ENCODE data around the gene KMT5C. TPM values are rescaled to one million over a fixed set of nuclear protein-coding genes. Genes with fewer than 3 reads are reported as not detected.

KMT5C gene
- total RNA-seq, 1 donor from 2014 or later, result 105 TPM

DNA sequence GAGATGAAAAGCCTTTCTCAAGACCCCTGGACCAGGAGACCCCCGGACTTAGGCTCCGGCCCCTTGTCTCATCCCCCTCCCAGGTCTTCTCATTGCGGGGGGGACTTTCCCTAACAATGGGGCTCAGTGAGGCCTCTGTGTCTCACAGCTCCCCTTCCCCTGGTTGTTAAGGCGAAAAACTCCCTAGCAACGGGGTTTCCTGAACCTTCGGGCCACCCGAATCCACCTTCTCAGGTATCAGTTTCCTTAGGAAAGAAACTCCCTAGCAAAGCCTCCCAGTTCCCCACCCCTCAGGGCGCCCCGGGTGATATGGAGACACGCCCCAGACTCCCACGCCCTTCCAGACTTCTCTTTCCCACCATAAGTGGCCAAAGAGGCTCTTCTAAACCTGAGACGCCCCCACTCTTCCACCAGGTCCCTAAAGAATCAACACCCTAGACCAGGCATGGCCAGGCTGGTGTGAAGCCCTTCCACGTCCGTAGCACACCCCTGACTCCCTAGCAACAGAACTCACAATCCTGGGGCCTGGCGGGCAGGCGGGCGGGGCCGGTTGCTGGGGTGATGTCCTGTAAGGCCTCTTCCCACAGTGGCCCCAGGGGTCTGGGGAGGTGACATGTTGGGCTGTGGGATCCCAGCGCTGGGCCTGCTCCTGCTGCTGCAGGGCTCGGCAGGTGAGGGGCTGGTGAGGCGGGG, 36.7 kb downstream of the KMT5C start, which contains the start of gene TMEM190:
TSS of gene TMEM190 (plus strand) at position 586 of the 693 bp plus-strand sequence. CDS start at position 614, 28 bp downstream.
- peaks cover 21% of the 10 kb centered on the region for H3K4me1 Mint-ChIP-seq (ENCODE audit: low read depth, unreplicated experiment)
- peak within 1 kb of the TSS; percentile 77 for H3K4me3 Mint-ChIP-seq (ENCODE audit: unreplicated experiment)
- peaks cover 15% of the 10 kb centered on the region for H3K27me3 Mint-ChIP-seq (ENCODE audit: unreplicated experiment)
- peak within 1 kb of the TSS; percentile 93 for H3K27ac Mint-ChIP-seq (ENCODE audit: unreplicated experiment)
- H3K9me3 Mint-ChIP-seq (ENCODE audit: unreplicated experiment), result peaks cover 18% of the 10 kb centered on the region
- no peaks in the 10 kb centered on the region for H3K36me3 Mint-ChIP-seq (ENCODE audit: unreplicated experiment)
- TF ChIP-seq, protein P1, sequence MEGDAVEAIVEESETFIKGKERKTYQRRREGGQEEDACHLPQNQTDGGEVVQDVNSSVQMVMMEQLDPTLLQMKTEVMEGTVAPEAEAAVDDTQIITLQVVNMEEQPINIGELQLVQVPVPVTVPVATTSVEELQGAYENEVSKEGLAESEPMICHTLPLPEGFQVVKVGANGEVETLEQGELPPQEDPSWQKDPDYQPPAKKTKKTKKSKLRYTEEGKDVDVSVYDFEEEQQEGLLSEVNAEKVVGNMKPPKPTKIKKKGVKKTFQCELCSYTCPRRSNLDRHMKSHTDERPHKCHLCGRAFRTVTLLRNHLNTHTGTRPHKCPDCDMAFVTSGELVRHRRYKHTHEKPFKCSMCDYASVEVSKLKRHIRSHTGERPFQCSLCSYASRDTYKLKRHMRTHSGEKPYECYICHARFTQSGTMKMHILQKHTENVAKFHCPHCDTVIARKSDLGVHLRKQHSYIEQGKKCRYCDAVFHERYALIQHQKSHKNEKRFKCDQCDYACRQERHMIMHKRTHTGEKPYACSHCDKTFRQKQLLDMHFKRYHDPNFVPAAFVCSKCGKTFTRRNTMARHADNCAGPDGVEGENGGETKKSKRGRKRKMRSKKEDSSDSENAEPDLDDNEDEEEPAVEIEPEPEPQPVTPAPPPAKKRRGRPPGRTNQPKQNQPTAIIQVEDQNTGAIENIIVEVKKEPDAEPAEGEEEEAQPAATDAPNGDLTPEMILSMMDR (IDR thresholded peaks at IDR 0.05; ENCODE audit: partially characterized antibody, unreplicated experiment), result no peak
- no peak for DNase-seq

DNA sequence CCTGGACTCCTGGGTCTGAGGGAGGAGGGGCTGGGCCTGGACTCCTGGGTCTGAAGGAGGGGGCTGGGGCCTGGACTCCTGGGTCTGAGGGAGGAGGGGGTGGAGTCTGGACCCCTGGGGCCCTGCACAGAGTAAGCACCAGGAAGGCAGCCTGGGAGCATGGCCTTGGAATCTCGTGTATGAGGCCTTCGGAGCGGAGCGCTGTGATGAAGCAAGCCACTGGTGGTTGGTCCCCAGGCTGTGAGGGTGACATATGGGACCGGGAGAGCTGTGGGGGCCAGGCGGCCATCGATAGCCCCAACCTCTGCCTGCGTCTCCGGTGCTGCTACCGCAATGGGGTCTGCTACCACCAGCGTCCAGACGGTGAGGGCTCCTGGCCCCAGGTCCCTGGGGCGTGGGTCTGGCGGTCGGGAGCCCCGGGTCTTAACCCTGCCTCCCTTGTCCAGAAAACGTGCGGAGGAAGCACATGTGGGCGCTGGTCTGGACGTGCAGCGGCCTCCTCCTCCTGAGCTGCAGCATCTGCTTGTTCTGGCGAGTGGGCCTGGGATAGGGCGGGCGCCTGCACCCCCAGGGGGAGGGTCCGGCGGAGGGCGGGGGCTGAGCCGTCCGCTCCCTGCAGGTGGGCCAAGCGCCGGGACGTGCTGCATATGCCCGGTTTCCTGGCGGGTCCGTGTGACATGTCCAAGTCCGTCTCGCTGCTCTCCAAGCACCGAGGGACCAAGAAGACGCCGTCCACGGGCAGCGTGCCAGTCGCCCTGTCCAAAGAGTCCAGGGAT, 37.9 kb downstream of the KMT5C start:
- Mint-ChIP-seq H3K4me3 (ENCODE audit: unreplicated experiment) (peak overlapping the region; percentile 63), H3K27me3 (ENCODE audit: unreplicated experiment) (peaks cover 20% of the 10 kb centered on the region), H3K27ac (ENCODE audit: unreplicated experiment) (peak overlapping the region; percentile 93), H3K36me3 (ENCODE audit: unreplicated experiment) (no peaks in the 10 kb centered on the region), H3K4me1 (ENCODE audit: low read depth, unreplicated experiment) (peaks cover 16% of the 10 kb centered on the region), H3K9me3 (ENCODE audit: unreplicated experiment) (peaks cover 18% of the 10 kb centered on the region)
- TF ChIP-seq, protein P1 (IDR thresholded peaks at IDR 0.05; ENCODE audit: partially characterized antibody, unreplicated experiment), result no peak
- peak; percentile 77 for DNase-seq

DNA sequence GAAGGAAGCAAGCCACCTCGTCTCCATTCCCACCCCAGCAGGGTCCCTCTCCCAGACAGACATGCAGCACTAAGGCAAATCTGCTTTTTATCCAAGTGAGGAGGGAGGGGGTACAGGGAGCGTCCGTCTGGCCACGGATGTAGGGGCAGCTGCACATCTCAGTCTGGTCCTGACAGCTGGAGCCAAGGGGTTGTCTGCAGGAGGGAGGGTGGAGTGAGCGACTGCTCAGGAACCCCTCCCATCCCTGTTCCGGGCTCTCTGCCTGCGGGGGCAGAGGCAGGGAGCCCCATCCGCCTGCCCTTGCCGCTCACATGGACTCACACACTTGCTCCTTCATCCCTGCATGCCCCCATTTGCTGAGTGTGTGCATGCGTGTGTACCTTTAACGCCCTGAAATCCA, 39.5 kb downstream of the KMT5C start:
- DNase-seq, result peak; percentile 71
- H3K4me1 Mint-ChIP-seq (ENCODE audit: low read depth, unreplicated experiment), result peaks cover 11% of the 10 kb centered on the region
- H3K4me3 Mint-ChIP-seq (ENCODE audit: unreplicated experiment), result peak overlapping the region; percentile 72
- peak overlapping the region; percentile 98 for H3K27ac Mint-ChIP-seq (ENCODE audit: unreplicated experiment)
- H3K27me3 Mint-ChIP-seq (ENCODE audit: unreplicated experiment), result peaks cover 19% of the 10 kb centered on the region
- H3K36me3 Mint-ChIP-seq (ENCODE audit: unreplicated experiment), result no peaks in the 10 kb centered on the region
- H3K9me3 Mint-ChIP-seq (ENCODE audit: unreplicated experiment), result peaks cover 18% of the 10 kb centered on the region
- TF ChIP-seq, protein P1 (IDR thresholded peaks at IDR 0.05; ENCODE audit: partially characterized antibody, unreplicated experiment), result no peak

DNA sequence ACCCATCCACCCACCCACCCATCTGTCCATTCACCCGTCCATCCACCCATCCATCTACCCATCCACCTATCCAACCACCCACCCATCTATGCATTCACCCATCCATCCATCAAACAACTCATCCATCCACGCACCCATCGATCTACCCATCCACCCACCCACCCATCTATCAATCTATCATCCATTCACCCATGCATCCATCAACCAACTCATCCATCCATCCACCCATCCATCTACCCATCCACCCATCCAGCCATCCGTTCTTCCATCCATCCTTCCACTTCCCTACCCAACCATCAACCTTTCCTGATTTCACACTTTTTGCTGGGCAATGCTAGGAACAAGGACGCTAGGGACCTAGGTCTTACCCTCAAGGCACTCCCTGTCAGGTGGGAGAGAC, 42.3 kb downstream of the KMT5C start:
- H3K9me3 Mint-ChIP-seq (ENCODE audit: unreplicated experiment), result peaks cover 27% of the 10 kb centered on the region
- H3K4me3 Mint-ChIP-seq (ENCODE audit: unreplicated experiment), result peak overlapping the region; percentile 47
- peaks cover 12% of the 10 kb centered on the region for H3K4me1 Mint-ChIP-seq (ENCODE audit: low read depth, unreplicated experiment)
- H3K36me3 Mint-ChIP-seq (ENCODE audit: unreplicated experiment), result no peaks in the 10 kb centered on the region
- H3K27me3 Mint-ChIP-seq (ENCODE audit: unreplicated experiment), result peaks cover 25% of the 10 kb centered on the region
- peak overlapping the region; percentile 49 for H3K27ac Mint-ChIP-seq (ENCODE audit: unreplicated experiment)
- no peak for DNase-seq
- TF ChIP-seq, protein P1 (IDR thresholded peaks at IDR 0.05; ENCODE audit: partially characterized antibody, unreplicated experiment), result no peak

Data from glutamatergic neuron (in vitro differentiated cells).